Mesenchymal stem cell (in vitro differentiated cells and primary cell): ENCODE results near the gene TTC7B.

Experiments used
- DNase-seq: peaks from one replicate; pipeline ENCODE4 v3.0.0-alpha.2; 2013
- H2AFZ ChIP-seq: one replicate; pipeline ENCODE4 v1.6.1; 2013; ENCODE audit warnings: low read depth, mild to moderate bottlenecking, control low read depth, inconsistent platforms, low read length, moderate library complexity
- H2AK5ac ChIP-seq: 2 replicates; pipeline ENCODE4 v1.6.1; 2013; ENCODE audit warnings: low read length, moderate library complexity, mild to moderate bottlenecking, inconsistent platforms; ENCODE audit not compliant: severe bottlenecking
- H2BK120ac ChIP-seq: one replicate; pipeline ENCODE4 v1.6.1; 2013; ENCODE audit warnings: low read depth, mild to moderate bottlenecking, inconsistent platforms, low read length, moderate library complexity
- H2BK12ac ChIP-seq, 2 experiments: one replicate each; pipeline ENCODE4 v1.6.1; 2013; ENCODE audit warnings: inconsistent platforms in 2 of 2, low read length in 2 of 2, mild to moderate bottlenecking in 2 of 2, moderate library complexity in 2 of 2, control low read depth in 1 of 2
- H2BK15ac ChIP-seq: one replicate; pipeline ENCODE4 v1.6.1; 2013; ENCODE audit warnings: mild to moderate bottlenecking, low read depth, inconsistent platforms; ENCODE audit not compliant: poor library complexity, severe bottlenecking
- H2BK5ac ChIP-seq: 2 replicates; pipeline ENCODE4 v1.6.1; 2013; ENCODE audit warnings: low read depth, mild to moderate bottlenecking, low read length, control low read depth, inconsistent platforms; ENCODE audit not compliant: poor library complexity, severe bottlenecking
- H3K14ac ChIP-seq, 2 experiments: one replicate each; pipeline ENCODE4 v1.6.1; 2013; ENCODE audit warnings: inconsistent platforms in 2 of 2, low read length in 2 of 2, control low read depth in 1 of 2, mild to moderate bottlenecking in 1 of 2, moderate library complexity in 1 of 2
- H3K18ac ChIP-seq, 2 experiments: one replicate each; pipeline ENCODE4 v1.6.1; 2013; ENCODE audit warnings: inconsistent platforms in 2 of 2, low read length in 2 of 2, control low read depth in 1 of 2, low read depth in 1 of 2, mild to moderate bottlenecking in 1 of 2
- H3K23ac ChIP-seq, 2 experiments: one replicate each; pipeline ENCODE4 v1.6.1; 2013; ENCODE audit warnings: inconsistent platforms in 2 of 2, low read length in 2 of 2, mild to moderate bottlenecking in 2 of 2, moderate library complexity in 2 of 2, control low read depth in 1 of 2
- H3K27ac ChIP-seq: 2 replicates; pipeline ENCODE4 v1.5.1; 2013; ENCODE audit warnings: mild to moderate bottlenecking, moderate library complexity, low read length, control low read depth, inconsistent platforms; ENCODE audit not compliant: poor library complexity, severe bottlenecking
- H3K27me3 ChIP-seq, 2 experiments: 2 replicates each; pipeline versions ENCODE4 v1.6.1 to v1.7.0; 2013; ENCODE audit warnings: low read length in 2 of 2, mild to moderate bottlenecking in 2 of 2, moderate library complexity in 2 of 2, control low read depth in 1 of 2, inconsistent platforms in 1 of 2; ENCODE audit not compliant: control insufficient read depth in 1 of 2, insufficient read depth in 1 of 2
- H3K36me3 ChIP-seq, 2 experiments: 2 replicates each; pipeline versions ENCODE4 v1.6.1 to v1.7.0; 2013; ENCODE audit warnings: low read length in 2 of 2, control low read depth in 1 of 2, inconsistent platforms in 1 of 2, low read depth in 1 of 2, mild to moderate bottlenecking in 1 of 2; ENCODE audit not compliant: insufficient read depth in 2 of 2, control insufficient read depth in 1 of 2
- H3K4ac ChIP-seq, 2 experiments: one replicate each; pipeline ENCODE4 v1.6.1; 2013; ENCODE audit warnings: inconsistent platforms in 2 of 2, low read length in 2 of 2, mild to moderate bottlenecking in 2 of 2, moderate library complexity in 2 of 2, control low read depth in 1 of 2, low read depth in 1 of 2
- H3K4me1 ChIP-seq: 2 replicates; pipeline ENCODE4 v1.6.1; 2013; ENCODE audit warnings: low read depth, low read length, control low read depth; ENCODE audit not compliant: control insufficient read depth, insufficient read depth
- H3K4me2 ChIP-seq: 2 replicates; pipeline ENCODE4 v1.6.1; 2013; ENCODE audit warnings: low read length, mild to moderate bottlenecking, inconsistent platforms; ENCODE audit not compliant: poor library complexity, severe bottlenecking
- H3K4me3 ChIP-seq, 2 experiments: 2 replicates each; pipeline versions ENCODE4 v1.5.1 to v1.7.0; 2013; ENCODE audit warnings: low read length in 2 of 2, mild to moderate bottlenecking in 2 of 2, control low read depth in 1 of 2, low read depth in 1 of 2; ENCODE audit not compliant: insufficient read depth in 1 of 2
- H3K79me1 ChIP-seq: replicated peaks from 2 replicates; pipeline ENCODE4 v1.6.1; 2013; ENCODE audit warnings: mild to moderate bottlenecking, control low read depth, low read length, inconsistent platforms; ENCODE audit not compliant: poor library complexity, severe bottlenecking
- H3K9ac ChIP-seq: 2 replicates; pipeline ENCODE4 v1.7.0; 2013; ENCODE audit warnings: mild to moderate bottlenecking, low read length, moderate library complexity
- H3K9me3 ChIP-seq: 2 replicates; pipeline ENCODE4 v1.7.0; 2013; ENCODE audit warnings: mild to moderate bottlenecking, low read length; ENCODE audit not compliant: control insufficient read depth
- H4K8ac ChIP-seq: one replicate; pipeline ENCODE4 v1.6.1; 2013; ENCODE audit warnings: inconsistent platforms, mild to moderate bottlenecking, low read length, moderate library complexity
- H4K91ac ChIP-seq: one replicate; pipeline ENCODE4 v1.6.1; 2013; ENCODE audit warnings: mild to moderate bottlenecking, low read length, inconsistent platforms
- WGBS: methylation state at CpG from one replicate; pipeline ENCODE4 v1.1.7; 2013; ENCODE audit warnings: mixed read lengths; 5-methylcytosine and 5-hydroxymethylcytosine counted together

TTC7B gene

GRCh38 chr14:90795744-90796143 is 20.5 kb downstream of the TTC7B start:
- Histone ChIP-seq H2AK5ac (no peak overlapping the region), H4K91ac (no peak overlapping the region), H3K79me1 (peaks cover 38% of the 10 kb centered on the region), H2AFZ (no peak overlapping the region), H2BK120ac (peak overlapping the region; percentile 29), H3K4me3 (no peak overlapping the region), H3K9me3 (no peaks in the 10 kb centered on the region), H3K27me3 (no peaks in the 10 kb centered on the region), H3K23ac (no peak overlapping the region), H2BK12ac (peak overlapping the region in 1 of 2 experiments; percentile 32), H2BK15ac (no peak overlapping the region), H4K8ac (no peak overlapping the region), H2BK5ac (no peak overlapping the region), H3K4me1 (peaks cover 16% of the 10 kb centered on the region), H3K27ac (no peak overlapping the region), H3K36me3 (no peaks in the 10 kb centered on the region), H3K4ac (peak overlapping the region; percentile 59 to 78), H3K9ac (peak overlapping the region; percentile 65), H3K18ac (peak overlapping the region; percentile 16 to 41), H3K14ac (no peak overlapping the region), H3K4me2 (no peak overlapping the region)
- 23% methylated on average over 8 of the region's 8 CpGs for WGBS
- peak; percentile 94 for DNase-seq

- Histone ChIP-seq H3K9ac (no peak overlapping the region), H3K79me1 (peaks cover 26% of the 10 kb centered on the region), H3K4me3 (no peak overlapping the region), H3K23ac (no peak overlapping the region), H2BK5ac (no peak overlapping the region), H4K8ac (no peak overlapping the region), H3K4me2 (no peak overlapping the region), H4K91ac (no peak overlapping the region), H3K9me3 (no peaks in the 10 kb centered on the region), H2BK15ac (no peak overlapping the region), H3K4me1 (peaks cover 11% of the 10 kb centered on the region), H3K4ac (no peak overlapping the region), H3K36me3 (no peaks in the 10 kb centered on the region), H2BK12ac (no peak overlapping the region), H3K14ac (no peak overlapping the region), H2BK120ac (no peak overlapping the region), H3K27ac (no peak overlapping the region), H3K27me3 (no peaks in the 10 kb centered on the region), H2AFZ (no peak overlapping the region), H3K18ac (peak overlapping the region in 1 of 2 experiments; percentile 9), H2AK5ac (no peak overlapping the region)
- DNase-seq: no peak
- 97% methylated on average over 12 of the region's 12 CpGs for WGBS
Observed at GRCh38 chr14:90791486-90791885, 24.7 kb downstream of the TTC7B start.

GRCh38 chr14:90788031-90788430 is 28.2 kb downstream of the TTC7B start:
- Histone ChIP-seq H3K4me3 (no peak overlapping the region), H3K79me1 (peaks cover 24% of the 10 kb centered on the region), H2AFZ (no peak overlapping the region), H2BK5ac (no peak overlapping the region), H4K91ac (no peak overlapping the region), H3K36me3 (peaks cover 17 to 24% of the 10 kb centered on the region in 2 experiments), H3K27me3 (no peaks in the 10 kb centered on the region), H3K27ac (no peak overlapping the region), H3K23ac (no peak overlapping the region), H2BK12ac (no peak overlapping the region), H3K14ac (no peak overlapping the region), H3K9me3 (no peaks in the 10 kb centered on the region), H3K4ac (no peak overlapping the region), H2AK5ac (no peak overlapping the region), H3K9ac (no peak overlapping the region), H3K18ac (no peak overlapping the region), H2BK15ac (no peak overlapping the region), H2BK120ac (no peak overlapping the region), H3K4me1 (no peaks in the 10 kb centered on the region), H3K4me2 (no peak overlapping the region), H4K8ac (no peak overlapping the region)
- DNase-seq: no peak
- WGBS: 98% methylated on average over 7 of the region's 7 CpGs

GRCh38 chr14:90785876-90786450 is 30.3 kb downstream of the TTC7B start:
- Histone ChIP-seq H3K4ac (no peak overlapping the region), H2BK120ac (no peak overlapping the region), H3K4me2 (no peak overlapping the region), H2BK5ac (no peak overlapping the region), H3K27ac (no peak overlapping the region), H4K91ac (no peak overlapping the region), H3K4me1 (peaks cover 6% of the 10 kb centered on the region), H4K8ac (no peak overlapping the region), H3K79me1 (peaks cover 13% of the 10 kb centered on the region), H3K9me3 (no peaks in the 10 kb centered on the region), H3K23ac (no peak overlapping the region), H2AK5ac (no peak overlapping the region), H3K4me3 (no peak overlapping the region), H2BK12ac (no peak overlapping the region), H3K14ac (no peak overlapping the region), H3K27me3 (no peaks in the 10 kb centered on the region), H2BK15ac (no peak overlapping the region), H3K18ac (no peak overlapping the region), H2AFZ (no peak overlapping the region), H3K9ac (no peak overlapping the region), H3K36me3 (peaks cover 22 to 26% of the 10 kb centered on the region in 2 experiments)
- DNase-seq: no peak
- 98% methylated on average over 15 of the region's 15 CpGs for WGBS
